IPS-15b (cell line): Measurements from ENCODE around the gene ROMO1.
"Not testable (repeated sequence)": the region's sequence is repeated elsewhere in the genome, so short reads cannot be mapped to it uniquely, and the experiment has no call there.

ENCODE experiments used
- H3K27me3 ChIP-seq: one replicate; pipeline ENCODE4 v1.6.1; 2013; ENCODE audit warnings: low read length; ENCODE audit not compliant: control insufficient read depth, insufficient read depth
- H3K36me3 ChIP-seq: one replicate; pipeline ENCODE4 v1.6.1; 2013; ENCODE audit warnings: low read length; ENCODE audit not compliant: control insufficient read depth, insufficient read depth
- H3K4me1 ChIP-seq: one replicate; pipeline ENCODE4 v1.6.1; 2013; ENCODE audit warnings: mild to moderate bottlenecking, low read length; ENCODE audit not compliant: control insufficient read depth, insufficient read depth
- H3K4me3 ChIP-seq: one replicate; pipeline ENCODE4 v1.5.1; 2013; ENCODE audit warnings: low read depth, low read length
- H3K9ac ChIP-seq: one replicate; pipeline ENCODE4 v1.6.1; 2013; ENCODE audit warnings: low read depth, mild to moderate bottlenecking, low read length
- H3K9me3 ChIP-seq: one replicate; pipeline ENCODE4 v1.6.1; 2013; ENCODE audit warnings: mild to moderate bottlenecking, low read length; ENCODE audit not compliant: control insufficient read depth, insufficient read depth

Gene ROMO1

GRCh38 chr20:35716330-35716729 is 17.1 kb downstream of the ROMO1 start:
- Histone ChIP-seq H3K9ac (no peak overlapping the region), H3K4me1 (no peaks in the 10 kb centered on the region), H3K36me3 (peaks cover 55% of the 10 kb centered on the region), H3K4me3 (no peak overlapping the region), H3K9me3 (no peaks in the 10 kb centered on the region), H3K27me3 (no peaks in the 10 kb centered on the region)

- not testable (repeated sequence) for H3K9me3 ChIP-seq, H3K4me3 ChIP-seq, H3K4me1 ChIP-seq, H3K9ac ChIP-seq, H3K27me3 ChIP-seq
- peaks cover 59% of the 10 kb centered on the region for H3K36me3 ChIP-seq
Observed at GRCh38 chr20:35718321-35718720, 19.1 kb downstream of the ROMO1 start.

- no peaks in the 10 kb centered on the region for H3K27me3 ChIP-seq
- H3K4me3 ChIP-seq: no peak overlapping the region
- peaks cover 57% of the 10 kb centered on the region for H3K36me3 ChIP-seq
- H3K9ac ChIP-seq: no peak overlapping the region
- H3K4me1 ChIP-seq: no peaks in the 10 kb centered on the region
- H3K9me3 ChIP-seq: no peaks in the 10 kb centered on the region
Observed at GRCh38 chr20:35718972-35719635, 19.9 kb downstream of the ROMO1 start.

GRCh38 chr20:35719717-35720116 is 20.5 kb downstream of the ROMO1 start:
- no peaks in the 10 kb centered on the region for H3K9me3 ChIP-seq
- no peak overlapping the region for H3K9ac ChIP-seq
- no peak overlapping the region for H3K4me3 ChIP-seq
- H3K27me3 ChIP-seq: no peaks in the 10 kb centered on the region
- H3K4me1 ChIP-seq: no peaks in the 10 kb centered on the region
- peaks cover 61% of the 10 kb centered on the region for H3K36me3 ChIP-seq

- Histone ChIP-seq H3K4me1 (no peaks in the 10 kb centered on the region), H3K36me3 (peaks cover 61% of the 10 kb centered on the region), H3K9ac (no peak overlapping the region), H3K4me3 (no peak overlapping the region), H3K27me3 (no peaks in the 10 kb centered on the region), H3K9me3 (no peaks in the 10 kb centered on the region)
Observed at GRCh38 chr20:35720165-35721123, 21.2 kb downstream of the ROMO1 start.

GRCh38 chr20:35721219-35721618 is 22.0 kb downstream of the ROMO1 start:
- no peaks in the 10 kb centered on the region for H3K27me3 ChIP-seq
- H3K4me3 ChIP-seq: no peak overlapping the region
- H3K9me3 ChIP-seq: no peaks in the 10 kb centered on the region
- no peaks in the 10 kb centered on the region for H3K4me1 ChIP-seq
- no peak overlapping the region for H3K9ac ChIP-seq
- peaks cover 59% of the 10 kb centered on the region for H3K36me3 ChIP-seq

GRCh38 chr20:35721621-35722020 is 22.4 kb downstream of the ROMO1 start:
- H3K9ac ChIP-seq: no peak overlapping the region
- H3K4me1 ChIP-seq: no peaks in the 10 kb centered on the region
- no peaks in the 10 kb centered on the region for H3K9me3 ChIP-seq
- no peaks in the 10 kb centered on the region for H3K27me3 ChIP-seq
- no peak overlapping the region for H3K4me3 ChIP-seq
- H3K36me3 ChIP-seq: peaks cover 62% of the 10 kb centered on the region

- peaks cover 65% of the 10 kb centered on the region for H3K36me3 ChIP-seq
- not testable (repeated sequence) for H3K9ac ChIP-seq, H3K9me3 ChIP-seq, H3K4me1 ChIP-seq, H3K4me3 ChIP-seq, H3K27me3 ChIP-seq
Observed at GRCh38 chr20:35723275-35723639, 24.1 kb downstream of the ROMO1 start.

GRCh38 chr20:35723652-35724320 is 24.6 kb downstream of the ROMO1 start:
- H3K27me3 ChIP-seq, H3K4me1 ChIP-seq, H3K9me3 ChIP-seq, H3K9ac ChIP-seq, H3K4me3 ChIP-seq: not testable (repeated sequence)
- H3K36me3 ChIP-seq: peaks cover 67% of the 10 kb centered on the region

- peaks cover 66% of the 10 kb centered on the region for H3K36me3 ChIP-seq
- no peak overlapping the region for H3K9ac ChIP-seq
- H3K27me3 ChIP-seq: no peaks in the 10 kb centered on the region
- H3K9me3 ChIP-seq: no peaks in the 10 kb centered on the region
- H3K4me1 ChIP-seq: no peaks in the 10 kb centered on the region
- H3K4me3 ChIP-seq: no peak overlapping the region
Observed at GRCh38 chr20:35724321-35725230, 25.4 kb downstream of the ROMO1 start.
